Endodermal cell (in vitro differentiated cells): ENCODE data around the gene ADAMTS7. TPM values are rescaled to one million over a fixed set of nuclear protein-coding genes. Genes with fewer than 3 reads are reported as not detected.
A peak's percentile ranks its signal among the peaks of the same experiment; 100 is the strongest.

ENCODE experiments used
- DNase-seq: peaks from one replicate; pipeline ENCODE4 v3.0.0-alpha.2; 2017
- H3K27ac ChIP-seq: 2 replicates; pipeline ENCODE4 v1.5.1; 2013; ENCODE audit warnings: mild to moderate bottlenecking, low read depth, low read length, moderate library complexity
- H3K27me3 ChIP-seq: 2 replicates; pipeline ENCODE4 v1.6.1; 2013; ENCODE audit warnings: mild to moderate bottlenecking, low read length, moderate library complexity; ENCODE audit not compliant: insufficient read depth, control insufficient read depth, poor library complexity, severe bottlenecking
- H3K36me3 ChIP-seq: 2 replicates; pipeline ENCODE4 v1.7.0; 2013; ENCODE audit warnings: mild to moderate bottlenecking, low read length, moderate library complexity; ENCODE audit not compliant: control insufficient read depth, insufficient read depth
- H3K4me1 ChIP-seq: one replicate; pipeline ENCODE4 v1.7.0; 2013; ENCODE audit warnings: low read length; ENCODE audit not compliant: control insufficient read depth, insufficient read depth
- H3K4me3 ChIP-seq: 2 replicates; pipeline ENCODE4 v1.5.1; 2013; ENCODE audit warnings: mild to moderate bottlenecking, low read length, moderate library complexity
- H3K9ac ChIP-seq: 2 replicates; pipeline ENCODE4 v1.6.1; 2013; ENCODE audit warnings: mild to moderate bottlenecking, low read length, moderate library complexity; ENCODE audit not compliant: poor library complexity, severe bottlenecking; ENCODE audit errors: extremely low read depth
- H3K9me3 ChIP-seq: 2 replicates; pipeline ENCODE4 v1.6.1; 2013; ENCODE audit warnings: mild to moderate bottlenecking, low read length, moderate library complexity; ENCODE audit not compliant: control insufficient read depth
- H3K27ac Mint-ChIP-seq: 2 replicates; pipeline ENCODE4 v1.8.0; 2020; ENCODE audit warnings: mixed read lengths
- H3K27me3 Mint-ChIP-seq: 2 replicates; pipeline ENCODE4 v1.8.0; 2021; ENCODE audit warnings: mild to moderate bottlenecking, mixed read lengths; ENCODE audit not compliant: insufficient read depth
- H3K36me3 Mint-ChIP-seq: 2 replicates; pipeline ENCODE4 v1.8.0; 2020; ENCODE audit warnings: low read depth, mixed read lengths
- H3K4me1 Mint-ChIP-seq: 2 replicates; pipeline ENCODE4 v1.8.0; 2020; ENCODE audit warnings: mixed read lengths
- H3K4me3 Mint-ChIP-seq: 2 replicates; pipeline ENCODE4 v1.8.0; 2020; ENCODE audit warnings: mild to moderate bottlenecking, moderate library complexity, mixed read lengths
- H3K9me3 Mint-ChIP-seq: 2 replicates; pipeline ENCODE4 v1.8.0; 2020; ENCODE audit warnings: mild to moderate bottlenecking, mixed read lengths
- WGBS, 2 experiments: methylation state at CpG; one replicate each; pipeline versions ENCODE4 v1.1.5 to v1.1.7; 2013; ENCODE audit warnings: missing lambda C conversion rate in 2 of 2, mixed read lengths in 1 of 2; ENCODE audit not compliant: insufficient coverage in 1 of 2, insufficient read length in 1 of 2; 5-methylcytosine and 5-hydroxymethylcytosine counted together
- total RNA-seq, 2 donors: library from RNA; stranded (reverse); fragmentation: NEBNext Ultra II Directional in 1 of 2; extraction: Animal tissue kit (Norgen Biotek cat#: 25700) in 1 of 2; gene quantifications; 2 replicates in 1 of 2; 3 replicates in 1 of 2; pipeline ENCODE4 v1.2.1, GENCODE V29; 2021
- TF ChIP-seq, protein P1 (sequence below): fragments of 200-600 bp; sonication (generic); conservative IDR thresholded peaks from 2 replicates; pipeline ENCODE4 v1.5.0; 2021; ENCODE audit warnings: antibody characterized with exemption, mild to moderate bottlenecking

The ADAMTS7 gene
- total RNA-seq, 2 donors from 2014 or later = 55.8 to 67.1 TPM

DNA sequence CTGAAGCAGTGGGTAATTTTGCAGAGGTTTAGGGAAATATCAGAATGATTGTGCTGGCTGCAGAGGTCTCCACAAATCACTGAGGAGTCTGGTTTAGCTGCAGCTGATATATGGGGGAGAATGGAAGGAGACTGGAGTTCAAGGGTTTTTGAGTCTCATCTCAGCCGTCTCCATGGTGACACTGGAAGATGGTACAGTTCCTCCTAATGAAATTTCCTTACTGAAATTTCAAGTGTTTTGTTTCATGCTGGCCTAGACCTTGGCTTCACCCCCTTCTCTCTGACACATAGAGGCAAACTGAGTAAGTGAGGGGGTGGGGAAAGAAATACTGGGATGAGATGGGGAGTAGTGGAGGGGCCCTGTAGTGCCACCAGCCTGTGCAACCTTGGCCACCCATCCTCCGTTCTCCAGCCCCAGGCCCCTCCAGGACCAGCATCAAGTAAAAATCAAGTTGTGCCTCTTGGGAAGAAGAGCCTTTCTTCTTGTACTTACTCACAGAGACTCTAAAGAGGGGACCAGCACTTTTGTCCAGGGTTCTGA lies 43.6 kb upstream of the ADAMTS7 start:
- no peak overlapping the region for H3K4me3 ChIP-seq
- no peaks in the 10 kb centered on the region for H3K36me3 ChIP-seq
- H3K9ac ChIP-seq = no peak overlapping the region
- Mint-ChIP-seq H3K27me3 (no peaks in the 10 kb centered on the region), H3K9me3 (no peaks in the 10 kb centered on the region), H3K4me1 (peaks cover 5% of the 10 kb centered on the region), H3K4me3 (no peak overlapping the region), H3K27ac (no peak overlapping the region), H3K36me3 (no peaks in the 10 kb centered on the region)
- H3K4me1 ChIP-seq = no peaks in the 10 kb centered on the region
- TF ChIP-seq, protein P1, sequence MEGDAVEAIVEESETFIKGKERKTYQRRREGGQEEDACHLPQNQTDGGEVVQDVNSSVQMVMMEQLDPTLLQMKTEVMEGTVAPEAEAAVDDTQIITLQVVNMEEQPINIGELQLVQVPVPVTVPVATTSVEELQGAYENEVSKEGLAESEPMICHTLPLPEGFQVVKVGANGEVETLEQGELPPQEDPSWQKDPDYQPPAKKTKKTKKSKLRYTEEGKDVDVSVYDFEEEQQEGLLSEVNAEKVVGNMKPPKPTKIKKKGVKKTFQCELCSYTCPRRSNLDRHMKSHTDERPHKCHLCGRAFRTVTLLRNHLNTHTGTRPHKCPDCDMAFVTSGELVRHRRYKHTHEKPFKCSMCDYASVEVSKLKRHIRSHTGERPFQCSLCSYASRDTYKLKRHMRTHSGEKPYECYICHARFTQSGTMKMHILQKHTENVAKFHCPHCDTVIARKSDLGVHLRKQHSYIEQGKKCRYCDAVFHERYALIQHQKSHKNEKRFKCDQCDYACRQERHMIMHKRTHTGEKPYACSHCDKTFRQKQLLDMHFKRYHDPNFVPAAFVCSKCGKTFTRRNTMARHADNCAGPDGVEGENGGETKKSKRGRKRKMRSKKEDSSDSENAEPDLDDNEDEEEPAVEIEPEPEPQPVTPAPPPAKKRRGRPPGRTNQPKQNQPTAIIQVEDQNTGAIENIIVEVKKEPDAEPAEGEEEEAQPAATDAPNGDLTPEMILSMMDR = no peak
- no peaks in the 10 kb centered on the region for H3K27me3 ChIP-seq
- DNase-seq = no peak
- 93% methylated on average over 2 of the region's 2 CpGs; no CpG with 5 or more reads in 1 of the 2 experiments for WGBS, 2 experiments
- no peaks in the 10 kb centered on the region for H3K9me3 ChIP-seq
- H3K27ac ChIP-seq = no peak overlapping the region

DNA sequence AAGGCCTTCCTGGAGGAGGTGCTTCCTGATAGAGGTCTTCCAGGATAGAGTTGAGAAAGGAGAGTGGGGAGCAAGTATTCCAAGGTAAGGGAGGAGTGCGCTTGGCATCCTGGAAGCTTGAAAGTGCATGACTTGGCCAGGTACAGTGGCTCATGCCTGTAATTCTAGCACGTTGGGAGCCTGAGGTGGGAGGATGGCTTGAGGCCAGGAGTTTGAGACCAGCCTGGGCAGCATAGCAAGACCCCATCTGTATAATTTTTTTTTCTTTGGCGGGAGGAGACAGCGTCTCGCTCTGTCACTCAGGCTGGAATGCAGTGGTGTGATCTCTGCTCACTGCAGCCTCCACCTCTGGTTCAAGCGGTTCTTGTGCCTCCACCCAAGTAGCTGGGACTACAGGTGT lies 42.2 kb upstream of the ADAMTS7 start:
- no peaks in the 10 kb centered on the region for H3K27me3 ChIP-seq
- no peak overlapping the region for H3K9ac ChIP-seq
- WGBS, 2 experiments = 94 to 100% methylated on average over 3 to 6 of the region's 6 CpGs
- Mint-ChIP-seq H3K36me3 (no peaks in the 10 kb centered on the region), H3K27me3 (no peaks in the 10 kb centered on the region), H3K27ac (no peak overlapping the region), H3K4me3 (no peak overlapping the region), H3K4me1 (peaks cover 5% of the 10 kb centered on the region), H3K9me3 (no peaks in the 10 kb centered on the region)
- H3K4me1 ChIP-seq = no peaks in the 10 kb centered on the region
- TF ChIP-seq, protein P1 = no peak
- no peak overlapping the region for H3K27ac ChIP-seq
- H3K36me3 ChIP-seq = no peaks in the 10 kb centered on the region
- H3K4me3 ChIP-seq = no peak overlapping the region
- no peaks in the 10 kb centered on the region for H3K9me3 ChIP-seq
- DNase-seq = no peak

DNA sequence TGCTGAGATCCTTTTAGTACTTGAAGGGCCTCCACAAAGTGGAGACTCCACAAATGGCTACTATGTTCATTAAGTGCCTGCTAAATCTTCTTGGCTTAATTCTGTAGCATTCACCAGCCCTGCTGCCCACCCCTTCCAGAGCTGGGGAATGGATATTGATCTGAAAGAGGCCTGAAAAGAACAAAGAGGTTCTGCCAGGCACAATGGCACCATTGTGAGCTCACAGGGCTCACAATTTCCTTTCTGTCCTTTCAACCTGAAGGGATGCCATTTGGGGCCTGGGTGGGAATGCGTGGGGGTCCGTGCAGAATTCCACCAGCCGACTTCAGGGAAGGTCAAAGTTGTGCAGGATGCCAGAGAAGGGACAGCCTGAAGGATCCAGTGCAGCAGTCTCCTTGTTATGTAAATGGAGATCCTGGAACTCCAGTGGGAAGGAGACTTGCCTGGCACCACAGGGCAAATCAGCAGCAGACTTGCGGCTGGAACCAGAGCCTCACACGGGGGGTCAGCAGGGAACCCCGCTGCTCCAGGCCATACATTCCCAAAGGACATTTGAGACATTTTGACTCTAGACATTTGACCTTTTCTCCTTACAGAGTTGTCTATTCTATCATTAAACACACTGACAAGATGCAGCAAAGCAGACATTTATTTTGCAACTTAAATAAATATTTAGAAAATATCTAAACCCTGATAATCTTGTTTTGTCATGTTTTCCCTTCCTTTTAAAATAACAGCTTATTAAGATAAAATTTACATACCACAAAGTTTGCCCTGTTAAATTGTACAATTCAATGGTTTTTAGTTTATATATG lies 39.9 kb upstream of the ADAMTS7 start:
- H3K36me3 Mint-ChIP-seq = no peaks in the 10 kb centered on the region
- H3K27me3 Mint-ChIP-seq = no peaks in the 10 kb centered on the region
- H3K4me1 Mint-ChIP-seq = peaks cover 7% of the 10 kb centered on the region
- no peaks in the 10 kb centered on the region for H3K27me3 ChIP-seq
- WGBS, 2 experiments = 17 to 46% methylated on average over 4 to 6 of the region's 6 CpGs
- H3K27ac ChIP-seq = peak overlapping the region; percentile 80
- H3K4me1 ChIP-seq = no peaks in the 10 kb centered on the region
- no peak overlapping the region for H3K4me3 ChIP-seq
- H3K4me3 Mint-ChIP-seq = no peak overlapping the region
- H3K36me3 ChIP-seq = no peaks in the 10 kb centered on the region
- H3K9me3 Mint-ChIP-seq = peaks cover 8% of the 10 kb centered on the region
- DNase-seq = peak; percentile 58
- H3K27ac Mint-ChIP-seq = no peak overlapping the region
- TF ChIP-seq, protein P1 = no peak
- no peaks in the 10 kb centered on the region for H3K9me3 ChIP-seq
- H3K9ac ChIP-seq = no peak overlapping the region
